H1 (cell line): ENCODE data around the gene GRAMD1B. TPM values are rescaled to one million over a fixed set of nuclear protein-coding genes. Genes with fewer than 3 reads are reported as not detected.

Source experiments
- CTCF ChIA-PET: fragments of 300-600 bp; sonication (Branson Sonifier 250); formaldehyde crosslinking; loops from one replicate; lab custom pipeline; 2021; ENCODE audit not compliant: partially characterized antibody; lab: Charles Lee
- POLR2A ChIA-PET: fragments of 300-600 bp; sonication (Branson Sonifier 250); formaldehyde crosslinking; loops from one replicate; lab custom pipeline; 2021; ENCODE audit warnings: inconsistent platforms; ENCODE audit not compliant: partially characterized antibody; lab: Charles Lee
- DNase-seq, 2 experiments: peaks; one replicate each; pipeline versions ENCODE4 v3.0.0 to v3.0.0-alpha.2; 2010 to 2022; ENCODE audit warnings: low spot score in 2 of 2, low read depth in 1 of 2, mixed read lengths in 1 of 2
- FAIRE-seq: peaks from 2 replicates; lab custom pipeline; 2011; peaks lifted over from hg19 to GRCh38; lab: Jason Lieb, UNC
- H2AFZ ChIP-seq: 2 replicates; pipeline ENCODE4 v1.8.1; 2012; ENCODE audit warnings: low read length, inconsistent platforms
- H2AK5ac ChIP-seq: 2 replicates; pipeline ENCODE4 v1.6.1; 2013; ENCODE audit warnings: low read depth, low read length
- H2BK120ac ChIP-seq: replicated peaks from 2 replicates; pipeline ENCODE3; 2013; ENCODE audit warnings: low read depth, low read length, inconsistent platforms
- H2BK12ac ChIP-seq: 2 replicates; pipeline ENCODE4 v1.6.1; 2013; ENCODE audit warnings: low read depth, low read length
- H2BK15ac ChIP-seq: 2 replicates; pipeline ENCODE4 v1.6.1; 2013; ENCODE audit warnings: low read length
- H2BK20ac ChIP-seq: 2 replicates; pipeline ENCODE4 v1.6.1; 2013; ENCODE audit warnings: low read length
- H2BK5ac ChIP-seq: 2 replicates; pipeline ENCODE4 v1.6.1; 2013; ENCODE audit warnings: low read depth, low read length
- H3K14ac ChIP-seq: 2 replicates; pipeline ENCODE4 v1.6.1; 2013; ENCODE audit warnings: inconsistent platforms; ENCODE audit not compliant: insufficient read length
- H3K18ac ChIP-seq: 2 replicates; pipeline ENCODE4 v1.6.1; 2013; ENCODE audit warnings: low read length; ENCODE audit errors: extremely low read depth
- H3K23ac ChIP-seq: 2 replicates; pipeline ENCODE4 v1.6.1; 2013; ENCODE audit warnings: inconsistent platforms; ENCODE audit not compliant: insufficient read length
- H3K23me2 ChIP-seq: 2 replicates; pipeline ENCODE4 v1.6.1; 2013; ENCODE audit warnings: low read depth, low read length
- H3K27ac ChIP-seq: 2 replicates; pipeline ENCODE4 v1.6.1; 2011; ENCODE audit warnings: low read depth, low read length, inconsistent platforms
- H3K27me3 ChIP-seq, 4 experiments: replicated peaks in 1 of 4; 1 replicate in 1 of 4; 2 replicates in 3 of 4; pipeline versions ENCODE4 v1.6.1 to v1.8.1; 2011 to 2013; ENCODE audit warnings: low read length in 3 of 4, mild to moderate bottlenecking in 3 of 4, inconsistent platforms in 2 of 4, mixed read lengths in 2 of 4, moderate library complexity in 1 of 4; ENCODE audit not compliant: control insufficient read depth in 3 of 4, insufficient read depth in 3 of 4; ENCODE audit errors: extremely low read depth in 1 of 4
- H3K36me3 ChIP-seq, 4 experiments: 2 replicates each; pipeline versions ENCODE4 v1.6.1 to v1.8.1; 2011 to 2013; ENCODE audit warnings: mild to moderate bottlenecking in 4 of 4, low read length in 3 of 4, moderate library complexity in 2 of 4, control low read depth in 1 of 4, inconsistent platforms in 1 of 4; ENCODE audit not compliant: insufficient read depth in 4 of 4, control insufficient read depth in 2 of 4
- H3K4ac ChIP-seq: replicated peaks from 2 replicates; pipeline ENCODE3; 2013; ENCODE audit warnings: low read length, low read depth, mixed read lengths, inconsistent platforms; ENCODE audit not compliant: insufficient read length
- H3K4me1 ChIP-seq, 4 experiments: replicated peaks in 1 of 4; 1 replicate in 1 of 4; 2 replicates in 3 of 4; pipeline versions ENCODE4 v1.6.1 to v1.8.1; 2011 to 2013; ENCODE audit warnings: low read length in 3 of 4, inconsistent platforms in 2 of 4, mixed read lengths in 1 of 4; ENCODE audit not compliant: insufficient read depth in 4 of 4, control insufficient read depth in 3 of 4
- H3K4me2 ChIP-seq, 2 experiments: 2 replicates each; pipeline versions ENCODE4 v1.6.1 to v1.8.1; 2011 to 2013; ENCODE audit warnings: low read depth in 2 of 2, low read length in 2 of 2, control low read depth in 1 of 2, inconsistent platforms in 1 of 2, mild to moderate bottlenecking in 1 of 2; ENCODE audit not compliant: insufficient read depth in 1 of 2
- H3K4me3 ChIP-seq, 4 experiments: fragments of 200-600, 300-600 bp in 1 of 4; sonication (generic), shearing (Covaris generic), sonication (Bioruptor Twin) in 1 of 4; 2 replicates each; pipeline versions ENCODE4 v1.5.1 to v1.8.1; 2011 to 2016; ENCODE audit warnings: low read length in 4 of 4, low read depth in 3 of 4, control low read depth in 2 of 4, inconsistent platforms in 2 of 4, mild to moderate bottlenecking in 2 of 4, mixed read lengths in 1 of 4, moderate library complexity in 1 of 4; ENCODE audit not compliant: insufficient read depth in 2 of 4; ENCODE audit errors: extremely low read depth in 1 of 4
- H3K56ac ChIP-seq: replicated peaks from 2 replicates; pipeline ENCODE3; 2013; ENCODE audit warnings: low read depth, mild to moderate bottlenecking, mixed read lengths, low read length, inconsistent platforms; ENCODE audit not compliant: insufficient read length
- H3K79me1 ChIP-seq: 2 replicates; pipeline ENCODE4 v1.6.1; 2013; ENCODE audit warnings: low read depth, low read length, control low read depth
- H3K79me2 ChIP-seq, 2 experiments: 2 replicates each; pipeline versions ENCODE4 v1.6.1 to v1.8.1; 2012 to 2013; ENCODE audit warnings: low read length in 2 of 2, mild to moderate bottlenecking in 2 of 2, inconsistent platforms in 1 of 2; ENCODE audit not compliant: insufficient read depth in 2 of 2, control insufficient read depth in 1 of 2
- H3K9ac ChIP-seq, 4 experiments: replicated peaks in 1 of 4; 1 replicate in 1 of 4; 2 replicates in 3 of 4; pipeline versions ENCODE4 v1.6.1 to v1.8.1; 2011 to 2013; ENCODE audit warnings: low read depth in 3 of 4, low read length in 3 of 4, control low read depth in 2 of 4, mild to moderate bottlenecking in 2 of 4, moderate library complexity in 2 of 4, inconsistent platforms in 1 of 4; ENCODE audit errors: extremely low read depth in 1 of 4
- H3K9me3 ChIP-seq, 2 experiments: 2 replicates each; pipeline versions ENCODE4 v1.6.1 to v1.8.1; 2012 to 2013; ENCODE audit warnings: mild to moderate bottlenecking in 2 of 2, moderate library complexity in 2 of 2, control low read depth in 1 of 2, inconsistent platforms in 1 of 2, low read depth in 1 of 2, low read length in 1 of 2, mixed read lengths in 1 of 2; ENCODE audit not compliant: insufficient read depth in 2 of 2
- H4K20me1 ChIP-seq, 2 experiments: replicated peaks in 1 of 2; 2 replicates each; pipeline versions ENCODE3 to v1.8.1; 2011 to 2013; ENCODE audit warnings: inconsistent platforms in 2 of 2, low read length in 2 of 2, mild to moderate bottlenecking in 1 of 2; ENCODE audit not compliant: insufficient read depth in 2 of 2, control insufficient read depth in 1 of 2
- H4K5ac ChIP-seq: 2 replicates; pipeline ENCODE4 v1.6.1; 2013; ENCODE audit warnings: low read length, low read depth, mixed read lengths, inconsistent platforms; ENCODE audit not compliant: insufficient read length
- H4K8ac ChIP-seq: 2 replicates; pipeline ENCODE4 v1.8.0; 2013; ENCODE audit warnings: mild to moderate bottlenecking, moderate library complexity, low read length, inconsistent platforms; ENCODE audit not compliant: insufficient read depth; ENCODE audit errors: extremely low read depth
- H4K91ac ChIP-seq: replicated peaks from 2 replicates; pipeline ENCODE3; 2013; ENCODE audit warnings: low read length, mixed read lengths, inconsistent platforms; ENCODE audit not compliant: insufficient read length
- CBX5 ChIP-seq: fragments of 300-800, 300-1000 bp; sonication (generic); IDR thresholded peaks from 2 replicates; pipeline ENCODE4 v1.7.1; 2016; ENCODE audit warnings: antibody characterized with exemption, low read length, low read depth
- CBX8 ChIP-seq: fragments of 300-800, 300-1000 bp; sonication (generic); IDR thresholded peaks from 2 replicates; pipeline ENCODE4 v1.7.1; 2016; ENCODE audit warnings: low read depth, low read length, borderline replicate concordance
- CEBPB ChIP-seq: IDR thresholded peaks from 2 replicates; pipeline ENCODE4 v1.6.1; 2012; ENCODE audit warnings: low read depth, low read length
- CHD1 ChIP-seq: IDR thresholded peaks from 2 replicates; pipeline ENCODE4 v1.6.1; 2012; ENCODE audit warnings: low read depth, low read length, improper control_type of control experiment
- CHD2 ChIP-seq: IDR thresholded peaks from 2 replicates; pipeline ENCODE4 v1.6.1; 2012; ENCODE audit warnings: low read length, improper control_type of control experiment
- FOSL1 ChIP-seq: IDR thresholded peaks from 2 replicates; pipeline ENCODE4 v1.6.1; 2011; ENCODE audit warnings: mild to moderate bottlenecking, low read depth, low read length, moderate library complexity; ENCODE audit not compliant: insufficient read depth
- HDAC2 ChIP-seq, 2 experiments: fragments of 300-600 bp in 1 of 2; sonication (generic) in 1 of 2; IDR thresholded peaks; 2 replicates each; pipeline ENCODE4 v1.6.1; 2011 to 2012; ENCODE audit warnings: low read depth in 2 of 2, low read length in 2 of 2, mild to moderate bottlenecking in 2 of 2, moderate library complexity in 2 of 2, borderline replicate concordance in 1 of 2, inconsistent platforms in 1 of 2
- POLR2A ChIP-seq, 2 experiments: IDR thresholded peaks; 1 replicate in 1 of 2; 2 replicates in 1 of 2; pipeline ENCODE4 v1.6.1; 2011; ENCODE audit warnings: low read depth in 2 of 2, low read length in 2 of 2, mild to moderate bottlenecking in 2 of 2; ENCODE audit errors: control extremely low read depth in 1 of 2
- POU5F1 ChIP-seq: IDR thresholded peaks from 2 replicates; pipeline ENCODE4 v1.6.1; 2011; ENCODE audit warnings: low read depth, mild to moderate bottlenecking, low read length, moderate library complexity
- SRF ChIP-seq: IDR thresholded peaks from 2 replicates; pipeline ENCODE4 v1.6.1; 2011; ENCODE audit warnings: mild to moderate bottlenecking, low read depth, low read length, moderate library complexity
- TAF1 ChIP-seq: IDR thresholded peaks from 2 replicates; pipeline ENCODE4 v1.6.1; 2011; ENCODE audit warnings: mild to moderate bottlenecking, low read depth, low read length
- ZNF274 ChIP-seq: IDR thresholded peaks from 2 replicates; pipeline ENCODE4 v1.7.0; 2012; ENCODE audit warnings: low read length, borderline replicate concordance; ENCODE audit errors: extremely low read depth
- WGBS, 2 experiments: shearing (Covaris generic) in 1 of 2; methylation state at CpG; one replicate each; pipeline versions ENCODE4 v1.1.6 to v1.1.7; 2013 to 2015; ENCODE audit warnings: low lambda C conversion rate in 2 of 2, mixed read lengths in 2 of 2, inconsistent platforms in 1 of 2, low coverage in 1 of 2, missing lambda C conversion rate in 1 of 2; ENCODE audit not compliant: insufficient replicate concordance in 2 of 2, insufficient coverage in 1 of 2, insufficient read length in 1 of 2; ENCODE audit errors: extremely low coverage in 1 of 2, missing lambda C conversion rate in 1 of 2; 5-methylcytosine and 5-hydroxymethylcytosine counted together
- polyA plus RNA-seq, 7 experiments: library from polyadenylated mRNA; depleted of rRNA in 3 of 7; stranded (reverse) in 5 of 7; unstranded in 2 of 7; fragments of >200 nt in 5 of 7; fragments of 200-250 nt in 2 of 7; gene quantifications; 1 replicate in 5 of 7; 2 replicates in 1 of 7; 4 replicates in 1 of 7; pipeline versions ENCODE4 v1.2.1 to v1.2.3, GENCODE V29; 2011 to 2013; ENCODE audit warnings: missing spikeins in 2 of 7, mixed read lengths in 2 of 7
- total RNA-seq: library from RNA; stranded (reverse); fragmentation: NEBNext Ultra II Directional; extraction: Animal tissue kit (Norgen Biotek cat#: 25700); gene quantifications from 2 replicates; pipeline ENCODE4 v1.2.1, GENCODE V29; 2021

Gene GRAMD1B
- total and polyA plus RNA-seq, 2 of the 8 experiments (the other 6 are each of a cell fraction or from before 2014, with no cell fraction given): 10.1 to 21.2 TPM

DNA sequence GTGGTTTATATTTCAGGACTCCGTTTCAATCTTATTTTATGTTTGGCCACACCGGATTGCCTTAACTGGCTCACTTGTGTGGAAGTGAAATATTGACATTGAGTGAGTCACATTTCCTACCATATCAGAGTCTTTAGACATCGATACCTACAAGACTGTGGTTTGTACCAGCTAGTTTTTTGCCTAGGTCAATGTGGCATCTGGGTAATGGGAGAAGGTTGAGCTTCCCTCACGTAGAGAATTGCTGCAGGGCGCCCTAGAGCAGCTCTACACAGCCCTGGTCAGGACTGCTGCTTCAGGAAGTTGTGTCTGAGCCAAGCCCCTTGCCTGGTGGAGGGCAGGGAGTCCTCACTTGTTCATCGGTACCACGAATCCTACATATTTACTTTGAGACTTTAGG lies 1.6 kb downstream of the GRAMD1B start:
- WGBS, 2 experiments: 68% methylated on average over 7 of the region's 7 CpGs; no CpG with 5 or more reads in 1 of the 2 experiments

More for the DNA sequence above, 1.6 kb downstream of the GRAMD1B start:
- H3K18ac ChIP-seq: no peak overlapping the region
- no peak overlapping the region for H3K9ac ChIP-seq
- H3K4ac ChIP-seq: peak overlapping the region; percentile 24
- H2BK120ac ChIP-seq: no peak overlapping the region
- H2AK5ac ChIP-seq: no peak overlapping the region
- no peaks in the 10 kb centered on the region for H3K9me3 ChIP-seq
- H3K79me2 ChIP-seq: peaks cover 0 to 21% of the 10 kb centered on the region in 2 experiments; a peak in 2 of 4 replicates
- no peak overlapping the region for H3K27ac ChIP-seq
- no peak overlapping the region for H4K91ac ChIP-seq
- no peak overlapping the region for H3K56ac ChIP-seq
- H2AFZ ChIP-seq: no peak overlapping the region
- no peak overlapping the region for H2BK12ac ChIP-seq
- H4K5ac ChIP-seq: no peak overlapping the region
- no peak overlapping the region for H2BK20ac ChIP-seq
- H3K79me1 ChIP-seq: no peaks in the 10 kb centered on the region; the same call in 1 of the 2 replicates
- H3K4me3 ChIP-seq: peak overlapping the region; percentile 68 to 88 (median 82); a peak in 7 of 8 replicates
- FAIRE-seq (no peak), DNase-seq (no peak)
- H2BK15ac ChIP-seq: no peak overlapping the region
- peaks cover 9 to 13% (median 10%) of the 10 kb centered on the region in 4 experiments for H3K4me1 ChIP-seq
- no peaks in the 10 kb centered on the region for H3K36me3 ChIP-seq
- peaks cover 0 to 13% (median 0%) of the 10 kb centered on the region in 4 experiments; a peak in 4 of 7 replicates for H3K27me3 ChIP-seq
- no peak overlapping the region for H2BK5ac ChIP-seq
- H3K4me2 ChIP-seq: peak overlapping the region; percentile 95 to 99
- H3K23me2 ChIP-seq: peaks cover 5% of the 10 kb centered on the region; the same call in 1 of the 2 replicates
- ChIA-PET POLR2A (interaction anchor here (1.0 to 1.1 kb wide), 2 partner anchors 23 to 28 kb away, joined by 3 read pairs; no protein-coding TSS in a partner anchor), CTCF (interaction anchor here (1.2 to 8.9 kb wide), 4 partner anchors 12 to 321 kb away, joined by 3 to 81 read pairs (median 12); no protein-coding TSS in a partner anchor)
- no peak overlapping the region for H4K8ac ChIP-seq
- peaks cover 0 to 4% of the 10 kb centered on the region in 2 experiments for H4K20me1 ChIP-seq
- TF ChIP-seq CHD2 (no peak), CHD1 (no peak), SRF (no peak), POLR2A (IDR thresholded peaks at IDR 0.05; ENCODE audit: control extremely low read depth in 1 of 2, low read depth in 2 of 2, low read length in 2 of 2) (no peak), CEBPB (no peak), POU5F1 (no peak), CBX8 (no peak), HDAC2 (IDR thresholded peaks at IDR 0.05; ENCODE audit: borderline replicate concordance in 1 of 2, low read depth in 2 of 2, low read length in 2 of 2) (no peak), FOSL1 (no peak), CBX5 (no peak), TAF1 (no peak), ZNF274 (no peak)
- H3K23ac ChIP-seq: no peak overlapping the region
- H3K14ac ChIP-seq: no peak overlapping the region
